G401 (cell line): ENCODE results near the gene WNK3. TPM values are rescaled to one million over a fixed set of nuclear protein-coding genes. Genes with fewer than 3 reads are reported as not detected.
"Not testable (repeated sequence)": the region's sequence is repeated elsewhere in the genome, so short reads cannot be mapped to it uniquely, and the experiment has no call there.

Experiments used
- DNase-seq: peaks from one replicate; pipeline ENCODE4 v3.0.0-alpha.2; 2015; ENCODE audit warnings: low spot score
- in situ Hi-C: cut with HindIII; loops from 2 replicates; pipeline ENCODE4 v1.10.0; 2016; ENCODE audit warnings: low sequenced_read_pairs, mixed read lengths
- total RNA-seq: library from RNA; depleted of rRNA; stranded (reverse); fragments of >200 nt; shearing (Covaris generic); gene quantifications from 2 replicates; pipeline ENCODE4 v1.2.3, GENCODE V29; 2014; rRNA removed

The WNK3 gene
- total RNA-seq = 5.2 and 5.4 TPM in 2 replicates

DNA sequence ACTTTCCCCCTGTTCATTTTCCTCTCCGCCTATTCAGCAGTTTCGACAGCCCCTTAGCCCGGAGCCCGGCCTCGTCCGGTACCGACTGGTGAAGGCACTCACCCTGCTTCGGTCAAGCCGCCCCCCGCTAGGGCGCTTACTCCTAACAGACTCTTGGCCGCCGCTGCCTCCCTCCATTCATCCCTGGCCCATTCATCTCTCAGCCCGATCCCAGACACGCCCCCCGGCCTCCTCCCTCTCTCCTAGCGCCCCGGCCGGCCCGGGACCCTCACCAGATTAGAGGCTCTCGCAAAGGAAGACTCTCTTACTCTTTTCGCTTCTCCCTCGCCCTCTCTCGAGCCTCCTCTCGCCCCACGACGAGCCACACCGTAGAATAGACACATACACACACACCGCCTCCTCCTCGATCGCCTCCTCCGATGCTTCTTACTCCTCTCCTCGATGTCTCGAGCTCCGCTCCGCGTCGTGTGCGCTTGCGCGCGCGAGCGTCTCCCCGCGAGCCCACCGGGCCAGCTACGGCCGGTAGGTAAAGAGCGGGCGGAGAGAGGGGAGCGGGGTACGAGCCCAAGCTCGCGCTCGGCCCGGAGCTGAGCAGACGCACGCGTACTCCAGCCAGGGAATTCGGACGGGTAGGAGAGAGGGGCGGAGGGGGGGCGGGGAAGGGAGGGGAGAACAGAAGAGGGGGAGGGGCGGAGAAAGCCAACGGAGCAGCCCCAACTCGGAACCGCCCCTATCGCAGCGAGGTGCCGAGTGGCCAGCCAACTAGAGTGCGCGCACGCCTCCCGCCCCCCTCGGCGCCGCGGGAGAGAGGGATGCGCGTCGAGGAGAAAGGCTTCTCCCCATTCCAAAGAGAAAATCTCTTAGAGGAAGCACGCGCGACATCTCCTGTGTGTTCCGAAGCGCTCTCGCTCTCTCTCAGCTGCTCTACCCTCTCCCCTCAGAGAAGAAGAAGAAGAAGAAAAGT, at the start of gene WNK3:
Gene WNK3 (minus strand): TSS at position 633 of the 964 bp plus-strand sequence.
- in situ Hi-C loops = no loop called here
- peak; percentile 77 for DNase-seq

DNA sequence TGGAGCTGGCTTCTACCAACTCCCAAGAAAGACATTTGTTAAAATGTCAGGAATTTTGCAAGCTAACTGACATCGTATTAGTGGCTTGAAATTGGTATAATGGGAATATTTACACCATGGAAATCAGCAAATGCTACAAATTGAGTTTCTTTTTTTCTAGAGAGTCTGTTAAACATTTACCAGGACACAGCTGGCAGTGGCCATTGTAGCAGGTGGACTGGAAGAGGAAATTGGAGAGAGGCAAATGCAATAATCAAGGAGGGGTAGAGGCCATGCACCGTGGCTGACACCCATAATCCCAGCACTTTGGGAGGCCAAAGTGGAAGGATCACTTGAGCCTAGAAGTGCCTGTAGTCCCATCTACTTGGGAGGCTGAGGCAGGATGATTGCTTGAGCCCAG, 49.4 kb upstream of the WNK3 start:
- in situ Hi-C loops = no loop called here
- DNase-seq = no peak

DNA sequence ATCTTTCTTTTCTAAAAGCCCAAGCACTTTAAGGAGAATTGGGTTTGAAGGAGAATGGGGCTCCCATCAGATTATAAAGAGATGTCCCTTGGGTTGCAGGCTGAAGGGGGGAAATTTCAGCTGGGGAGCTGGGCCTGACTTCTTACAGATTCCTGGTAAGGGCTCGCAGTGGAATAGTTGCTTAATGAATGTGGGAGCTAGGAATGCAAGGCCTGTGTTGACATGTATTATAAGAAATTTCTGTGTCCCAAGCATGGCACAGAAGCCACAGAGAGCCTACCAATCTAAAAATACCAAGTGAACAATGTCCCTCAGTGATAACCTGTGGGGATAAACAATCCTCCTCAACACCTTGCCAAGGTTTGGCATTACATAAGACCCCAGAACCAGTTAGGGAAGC, 39.3 kb upstream of the WNK3 start:
- in situ Hi-C loops = no loop called here
- no peak for DNase-seq

DNA sequence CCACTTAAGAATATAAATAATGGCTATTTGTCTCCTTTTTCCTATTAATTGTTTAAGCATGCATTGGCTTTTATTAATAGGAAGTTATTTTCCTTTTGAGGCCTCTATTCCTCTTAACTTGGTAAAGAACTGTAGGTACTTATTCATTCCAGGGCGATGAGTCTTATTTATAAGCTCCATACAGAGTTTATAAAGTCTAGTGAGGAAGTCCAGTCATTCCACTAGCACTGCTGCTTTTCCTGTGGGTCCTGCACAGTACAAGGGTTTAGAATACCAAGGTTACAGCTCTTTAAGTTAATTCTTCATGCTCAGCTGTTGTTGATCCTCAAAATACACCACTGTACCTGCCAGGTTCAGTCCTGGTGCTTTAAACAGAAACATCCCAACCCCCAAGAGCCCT, 28.5 kb upstream of the WNK3 start:
- in situ Hi-C loops = no loop called here

DNA sequence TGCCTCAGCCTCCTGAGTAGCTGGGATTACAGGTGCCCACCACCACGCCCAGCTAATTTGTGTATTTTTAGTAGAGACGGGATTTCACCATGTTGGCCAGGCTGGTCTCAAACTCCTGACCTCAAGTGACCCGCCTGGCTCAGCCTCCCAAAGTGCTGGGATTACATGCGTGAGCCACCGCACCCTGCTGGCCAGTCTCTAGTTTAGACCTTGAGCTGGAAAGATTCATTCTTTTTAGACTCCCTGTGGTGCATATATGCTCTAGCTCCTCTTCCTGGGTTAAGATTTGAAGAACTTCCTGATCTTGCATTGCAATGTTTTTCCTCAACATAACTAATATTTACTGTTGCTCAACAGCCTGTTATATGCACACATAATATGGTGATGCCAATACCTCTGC, 26.8 kb upstream of the WNK3 start:
- DNase-seq, in situ Hi-C loops: not testable (repeated sequence)

More for the DNA sequence above, 28.5 kb upstream of the WNK3 start:
- no peak for DNase-seq

DNA sequence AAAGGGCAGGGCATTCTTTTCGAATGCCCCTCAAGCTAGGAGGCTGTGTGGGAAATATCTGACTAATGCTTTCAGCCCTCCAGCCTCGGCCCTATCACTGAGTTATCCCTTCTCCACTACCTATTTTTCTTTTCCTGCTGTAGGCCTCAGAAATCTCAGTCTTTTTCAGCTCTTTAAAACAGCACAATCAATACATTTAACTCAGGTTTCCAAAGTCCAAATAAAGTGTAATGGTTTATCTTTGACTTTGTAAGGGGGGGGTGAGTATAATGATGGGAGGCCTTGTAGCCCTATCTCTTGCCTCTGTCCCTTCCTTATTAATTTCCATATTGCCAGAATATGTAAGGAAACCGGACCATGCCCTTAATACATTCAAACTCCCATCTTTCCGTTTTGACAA, 1.6 kb upstream of the WNK3 start:
- DNase-seq = no peak
- in situ Hi-C loops = no loop called here

DNA sequence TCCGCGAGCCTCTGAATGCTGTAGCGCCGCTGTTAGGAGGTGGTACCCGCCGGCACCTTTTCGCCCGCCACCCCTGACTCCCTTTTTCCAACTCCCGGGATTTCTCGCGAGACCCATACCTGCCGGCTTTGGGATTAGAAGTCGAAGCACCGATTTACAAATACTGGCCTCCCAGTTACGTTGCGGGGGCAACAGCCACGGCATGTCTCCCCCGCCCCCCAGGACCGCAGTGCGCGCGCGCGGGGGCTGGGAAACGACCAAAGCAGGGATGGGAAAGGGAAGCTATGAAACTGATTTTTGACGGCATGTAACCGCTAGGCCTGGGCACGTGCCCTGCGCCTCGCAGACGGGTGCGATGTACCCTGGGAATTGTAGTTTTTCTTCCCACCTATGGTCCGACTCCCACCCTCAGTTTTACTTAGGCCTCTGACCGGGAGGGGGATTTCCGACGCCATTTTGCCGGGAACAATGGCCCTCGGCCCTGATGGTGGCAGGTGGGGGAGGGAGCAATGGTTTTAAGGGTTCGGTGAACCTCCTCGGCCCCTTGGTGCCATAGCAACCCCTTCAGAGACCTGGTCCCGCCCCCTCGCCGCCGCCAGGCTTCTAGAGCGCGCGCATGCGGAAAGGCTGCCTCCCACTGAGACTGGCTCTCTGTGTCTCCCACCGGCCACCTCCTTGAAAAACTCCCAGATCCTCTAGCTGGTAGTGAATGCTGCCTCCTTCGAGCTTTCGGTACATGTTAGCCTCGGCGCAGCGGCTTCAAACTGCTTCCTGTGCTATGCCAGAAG, 772 bp upstream of the WNK3 start:
- in situ Hi-C loops = no loop called here
- peak; percentile 64 for DNase-seq

DNA sequence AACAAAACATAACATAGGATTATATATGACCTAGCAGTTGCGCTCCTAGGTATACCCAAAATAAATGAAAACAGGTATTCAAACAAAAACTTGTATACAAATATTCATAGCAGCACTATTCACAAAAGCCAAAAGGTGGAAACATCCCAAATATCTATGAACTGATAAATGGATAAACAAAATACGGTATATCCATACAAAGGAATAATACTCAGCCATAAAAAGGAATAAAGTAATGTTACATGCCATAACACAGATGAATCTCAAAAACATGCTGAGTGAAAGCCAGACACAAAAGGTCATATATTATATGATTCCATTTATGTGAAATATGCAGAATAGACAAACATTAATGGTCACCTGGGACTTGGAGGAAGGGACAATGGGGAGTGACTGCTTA, 5.2 kb downstream of the WNK3 start:
- DNase-seq = no peak
- in situ Hi-C loops = no loop called here

DNA sequence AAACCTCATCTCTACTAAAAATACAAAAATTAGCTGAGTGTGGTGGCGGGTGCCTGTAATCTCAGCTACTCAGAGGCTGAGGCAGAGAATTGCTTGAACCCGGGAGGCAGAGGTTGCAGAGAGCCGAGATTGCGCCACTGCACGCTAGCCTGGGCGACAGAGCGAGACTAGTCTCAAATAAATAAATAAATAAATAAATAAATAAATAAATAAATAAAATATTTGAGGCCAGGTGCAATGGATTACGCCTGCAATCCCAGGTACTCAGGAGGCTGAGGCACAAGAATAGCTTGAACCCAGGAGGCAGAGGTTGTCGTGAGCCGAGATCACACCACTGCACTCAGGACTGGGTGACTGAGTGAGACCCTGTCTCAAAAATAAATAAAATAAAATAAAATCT, 20.5 kb downstream of the WNK3 start:
- DNase-seq, in situ Hi-C loops: not testable (repeated sequence)

DNA sequence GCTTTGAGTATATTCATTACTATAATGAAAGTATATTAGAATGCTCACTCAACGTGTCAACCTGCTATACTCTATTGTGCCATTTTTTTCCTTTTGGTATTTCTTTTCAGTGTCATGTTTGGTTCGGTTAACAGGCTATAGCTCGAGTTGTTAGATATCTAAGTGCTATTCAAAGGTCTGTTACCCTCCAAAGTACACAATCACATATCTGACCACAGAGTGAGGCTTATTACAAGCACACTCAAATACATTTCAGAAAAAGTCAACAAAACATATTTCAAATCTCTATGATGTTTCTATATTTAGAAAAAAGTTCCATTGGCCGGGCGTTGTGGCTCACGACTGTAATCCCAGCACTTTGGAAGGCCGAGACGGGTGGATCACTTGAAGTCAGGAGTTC, 32.8 kb downstream of the WNK3 start:
- no peak for DNase-seq
- in situ Hi-C loops = no loop called here

DNA sequence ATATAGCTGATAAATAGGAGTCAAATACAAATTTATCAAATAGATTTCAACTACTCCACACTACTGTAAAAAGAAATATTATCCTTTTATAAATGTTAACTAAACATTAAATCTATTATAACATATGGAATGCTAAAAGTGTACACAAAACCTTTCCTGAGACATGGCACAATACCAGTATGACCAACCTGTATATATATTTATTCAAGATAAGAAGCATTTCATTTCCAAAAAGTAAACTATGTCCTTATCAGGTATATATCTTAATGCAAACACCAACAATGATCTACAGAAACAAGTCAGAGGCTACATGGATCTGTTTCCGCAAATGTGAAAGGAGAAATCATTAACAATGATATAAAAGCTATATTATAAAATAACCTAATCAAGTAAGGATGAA, 37.8 kb downstream of the WNK3 start:
- no peak for DNase-seq
- in situ Hi-C loops = no loop called here

DNA sequence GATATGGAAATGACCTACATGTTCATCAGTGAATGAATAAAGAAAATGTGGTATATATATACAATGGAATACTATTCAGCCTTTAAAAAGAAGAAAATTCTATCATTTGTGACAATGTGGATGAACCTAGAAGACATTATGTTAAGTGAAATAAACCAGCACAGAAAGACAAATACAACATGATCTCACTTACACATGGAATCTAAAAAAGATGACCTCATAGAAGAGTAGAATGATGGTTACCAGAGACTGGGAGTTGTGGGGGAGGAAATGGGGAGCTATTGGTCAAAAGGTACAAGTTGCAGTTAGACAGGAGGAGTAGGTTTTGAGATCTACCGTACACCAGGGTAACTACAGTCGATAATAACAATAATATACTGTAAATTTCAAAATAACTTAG, 51.5 kb downstream of the WNK3 start:
- in situ Hi-C loops = no loop called here
- DNase-seq = no peak

DNA sequence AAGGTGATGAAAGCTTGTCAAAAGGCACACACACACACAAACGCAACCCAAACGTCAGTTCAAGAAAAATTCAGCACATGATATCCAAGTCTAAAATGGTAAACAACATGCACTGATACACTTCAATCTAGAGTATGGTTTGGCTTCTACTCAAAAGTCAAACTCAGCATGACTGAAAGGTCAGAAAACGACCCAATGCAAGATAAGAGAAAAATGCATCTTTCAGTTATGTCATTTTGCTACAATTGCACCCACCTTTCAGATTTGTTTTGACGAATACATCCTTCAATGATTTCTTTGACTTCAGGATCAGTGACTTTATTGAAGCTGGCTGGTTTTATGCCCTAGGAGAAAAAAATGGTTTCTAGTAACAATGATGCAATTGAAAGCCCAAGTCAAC, 56.3 kb downstream of the WNK3 start:
- in situ Hi-C loops = no loop called here
- no peak for DNase-seq

DNA sequence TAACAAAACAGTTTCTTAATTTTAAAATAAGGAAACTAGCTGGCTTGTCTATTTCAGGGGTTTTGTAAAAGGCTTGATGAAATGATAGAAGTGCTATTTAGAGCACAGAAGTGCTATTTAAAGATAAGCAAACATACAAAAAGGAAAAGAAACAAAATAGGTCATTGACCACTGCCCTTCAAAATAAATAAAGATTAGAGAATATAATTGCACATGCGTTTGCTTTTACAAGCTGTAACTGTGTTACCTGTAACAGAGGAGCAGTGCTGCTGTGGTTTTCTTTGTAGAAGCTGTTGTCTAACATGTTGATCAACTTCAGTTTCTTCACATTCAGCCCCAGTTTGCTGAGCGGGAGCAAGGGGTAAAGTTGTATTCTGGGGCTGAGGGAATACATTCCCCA, 63.5 kb downstream of the WNK3 start:
- in situ Hi-C loops = no loop called here
- no peak for DNase-seq

DNA sequence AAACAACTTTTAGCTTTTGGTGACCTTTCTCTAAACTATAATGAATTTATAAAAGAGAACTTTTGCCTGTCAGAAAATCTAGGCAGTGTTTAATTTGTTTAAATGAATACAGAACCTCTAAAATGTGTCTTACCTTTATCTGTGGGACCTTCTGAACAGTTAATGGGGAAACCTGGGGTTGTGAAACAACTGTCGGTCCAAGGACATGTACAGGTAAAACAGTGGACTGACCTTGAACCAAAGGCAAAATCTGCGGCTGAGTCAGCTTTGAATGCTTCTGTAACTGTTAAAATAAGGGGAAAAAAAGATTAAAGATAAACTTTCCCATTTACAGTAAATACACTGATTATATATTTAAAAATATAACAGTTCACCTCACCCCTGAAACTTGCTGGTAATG, 65.1 kb downstream of the WNK3 start:
- DNase-seq = no peak
- in situ Hi-C loops = no loop called here

DNA sequence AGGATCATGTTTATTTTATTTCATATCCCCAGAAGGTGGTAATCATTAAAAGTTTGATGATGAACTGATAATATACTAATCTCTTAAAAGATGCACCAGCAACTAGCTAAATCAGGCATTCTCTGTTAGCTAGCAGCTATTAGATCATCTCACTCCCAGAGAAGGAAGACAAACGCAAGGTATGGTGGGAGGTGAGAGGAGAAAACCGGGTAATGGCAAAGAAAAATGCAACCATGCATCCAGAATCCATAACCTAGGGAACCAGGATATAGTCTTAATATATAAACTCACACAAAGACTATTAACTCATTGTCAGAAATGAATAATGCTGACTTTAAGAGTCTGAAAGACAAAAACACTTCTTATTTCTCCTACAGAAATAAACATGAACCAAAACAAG, 66.1 kb downstream of the WNK3 start:
- in situ Hi-C loops = no loop called here
- DNase-seq = no peak

DNA sequence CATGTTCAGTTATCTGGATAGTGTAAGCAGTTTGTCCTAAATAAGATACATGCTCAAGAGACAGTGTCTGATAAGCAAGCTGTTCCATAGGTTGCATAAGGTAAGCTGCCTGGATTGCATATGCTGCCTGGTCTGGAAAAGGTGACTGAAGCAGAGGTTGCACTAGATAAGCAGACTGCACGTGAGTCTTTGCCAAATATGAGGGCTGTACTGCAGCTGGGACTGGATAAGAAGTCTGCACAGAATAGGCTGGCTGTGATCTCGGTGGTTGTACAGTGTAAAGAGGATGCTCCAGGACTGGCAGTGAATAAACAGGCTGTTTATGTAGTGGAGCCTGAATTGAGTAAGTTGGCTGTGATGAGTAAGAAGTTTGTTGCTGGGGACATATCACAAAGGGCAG, 68.9 kb downstream of the WNK3 start:
- in situ Hi-C loops = no loop called here
- no peak for DNase-seq

DNA sequence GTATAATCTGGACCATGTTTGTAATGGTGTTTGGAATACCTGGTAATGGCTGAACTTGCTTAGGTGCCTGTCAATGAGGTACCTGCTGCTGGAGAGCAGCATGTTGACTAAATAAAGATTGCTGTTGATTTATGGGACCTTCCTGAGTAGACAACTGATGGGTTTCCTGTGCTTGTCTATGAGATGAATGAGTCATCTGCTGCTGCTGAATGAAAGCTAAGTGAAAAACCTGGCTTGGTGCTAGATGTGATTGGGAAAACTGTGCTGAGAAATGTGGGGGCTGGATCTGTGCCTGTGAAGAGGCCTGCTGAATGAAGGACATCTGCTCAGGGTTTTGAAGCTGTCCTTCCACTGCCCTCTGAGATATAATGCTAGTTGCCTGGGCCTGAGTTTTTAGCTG, 69.6 kb downstream of the WNK3 start:
- no peak for DNase-seq
- in situ Hi-C loops = no loop called here

DNA sequence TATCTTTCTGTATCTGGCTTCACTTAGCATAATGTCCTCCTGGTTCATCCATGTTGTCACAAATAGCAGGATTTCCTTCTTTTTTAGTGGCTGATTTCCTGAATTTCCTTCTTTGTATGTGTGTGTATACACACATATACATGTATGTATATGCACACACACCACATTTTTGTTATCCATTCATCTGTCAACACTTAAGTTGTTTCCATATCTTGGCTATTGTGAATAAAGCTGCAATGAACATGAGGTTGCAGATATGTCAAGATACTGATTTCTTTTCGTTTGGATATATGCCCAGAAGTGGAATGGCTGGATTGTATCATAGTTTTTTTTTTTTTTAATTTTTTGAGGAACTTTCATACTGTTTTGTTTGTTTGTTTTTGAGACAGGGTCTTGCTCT, 76.2 kb downstream of the WNK3 start:
- no peak for DNase-seq
- in situ Hi-C loops = no loop called here

DNA sequence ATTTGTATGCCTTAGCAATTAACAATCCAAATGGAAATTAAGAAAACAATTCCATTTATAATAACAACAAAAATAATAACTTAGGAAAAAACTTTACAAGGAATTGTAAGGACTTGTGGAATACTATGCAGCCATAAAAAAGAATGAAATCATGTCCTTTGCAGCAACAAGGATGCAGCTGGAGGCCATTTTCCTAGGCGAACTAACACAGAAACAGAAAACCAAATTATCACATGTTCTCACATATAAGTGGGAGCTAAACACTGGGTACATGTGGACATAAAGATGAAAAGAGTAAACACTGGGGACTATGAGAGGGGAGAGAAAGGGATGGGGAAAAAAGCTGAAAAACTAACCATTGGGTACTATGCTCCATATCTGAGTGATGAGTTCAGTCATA, 77.4 kb downstream of the WNK3 start:
- in situ Hi-C loops = no loop called here
- no peak for DNase-seq
